A549 (cell line): ENCODE data around the gene MIS18A. TPM values are rescaled to one million over a fixed set of nuclear protein-coding genes. Genes with fewer than 3 reads are reported as not detected.
"Not testable (repeated sequence)": the region's sequence is repeated elsewhere in the genome, so short reads cannot be mapped to it uniquely, and the experiment has no call there.

Experiments used
- ATAC-seq, 2 experiments: fragments of 200-7000 bp in 1 of 2; fragments of >200 bp in 1 of 2; cut with Nextera tagmentation in 1 of 2; cut with Tn5 transposase in 1 of 2; 3 replicates each; pipeline versions ENCODE4 v1.8.0 to v1.9.1; 2018 to 2020; ENCODE audit warnings: mild to moderate bottlenecking in 1 of 2, moderate library complexity in 1 of 2
- CTCF ChIA-PET: fragments of 300-600 bp; sonication (Branson Sonifier 250); formaldehyde crosslinking; extraction: SDS; loops from one replicate; lab custom pipeline; 2021; ENCODE audit warnings: antibody characterized with exemption, inconsistent platforms; lab: Yijun Ruan, JAX
- POLR2A ChIA-PET: fragments of 350-600 bp; formaldehyde crosslinking; extraction: SDS; loops from one replicate; lab custom pipeline; 2021; ENCODE audit warnings: antibody characterized with exemption, inconsistent platforms; lab: Yijun Ruan, JAX
- DNase-seq, 2 experiments: peaks; one replicate each; pipeline versions ENCODE4 v3.0.0 to v3.0.0-alpha.2; 2011 to 2016; ENCODE audit warnings: low read depth in 1 of 2, low spot score in 1 of 2
- FAIRE-seq: peaks from 2 replicates; lab custom pipeline; 2011; peaks lifted over from hg19 to GRCh38; lab: Jason Lieb, UNC
- H3K27ac ChIP-seq, 2 experiments: fragments of >200 bp; sonication (Bioruptor Twin); formaldehyde crosslinking; 3 replicates each; pipeline ENCODE4 v1.5.1; 2016 to 2017
- H3K4me1 ChIP-seq: fragments of >200 bp; sonication (Bioruptor Twin); formaldehyde crosslinking; 3 replicates; pipeline ENCODE4 v1.6.1; 2016
- H3K4me2 ChIP-seq: fragments of >200 bp; sonication (Bioruptor Twin); formaldehyde crosslinking; 3 replicates; pipeline ENCODE4 v1.6.1; 2016
- H3K4me3 ChIP-seq: fragments of >200 bp; sonication (Bioruptor Twin); formaldehyde crosslinking; 3 replicates; pipeline ENCODE4 v1.5.1; 2016
- H3K9me3 ChIP-seq: fragments of >200 bp; sonication (Bioruptor Twin); formaldehyde crosslinking; 3 replicates; pipeline ENCODE4 v1.6.1; 2016
- ATOH8 ChIP-seq: fragments of 250-450 bp; sonication (Bioruptor Pico); IDR thresholded peaks from 2 replicates; pipeline ENCODE4 v1.5.0; 2020; ENCODE audit warnings: low read depth, mild to moderate bottlenecking, moderate library complexity
- CEBPB ChIP-seq, 2 experiments: fragments of >200 bp in 1 of 2; sonication (Bioruptor Twin) in 1 of 2; formaldehyde crosslinking in 1 of 2; IDR thresholded peaks; 2 replicates each; pipeline ENCODE4 v1.6.1; 2012 to 2016
- CHD4 ChIP-seq: fragments of 200-600 bp; sonication (generic); IDR thresholded peaks from 2 replicates; pipeline ENCODE4 v1.6.1; 2016; ENCODE audit warnings: antibody characterized with exemption, mild to moderate bottlenecking, borderline replicate concordance
- CTCF ChIP-seq: fragments of >200 bp; sonication (Bioruptor Twin); formaldehyde crosslinking; IDR thresholded peaks from 3 replicates; pipeline ENCODE4 v1.5.1; 2016
- ELK1 ChIP-seq: fragments of 150-350 bp; IDR thresholded peaks from 2 replicates; pipeline ENCODE4 v1.6.1; 2014; ENCODE audit warnings: low read depth, mild to moderate bottlenecking, low read length
- FOXS1 ChIP-seq: fragments of 250-450 bp; sonication (Bioruptor Pico); IDR thresholded peaks from 2 replicates; pipeline ENCODE4 v1.5.0; 2020; ENCODE audit warnings: mild to moderate bottlenecking, moderate library complexity
- HDAC2 ChIP-seq: fragments of 200-600 bp; sonication (generic); IDR thresholded peaks from 2 replicates; pipeline ENCODE4 v1.6.1; 2016
- HEYL ChIP-seq: fragments of 250-450 bp; sonication (Bioruptor Pico); IDR thresholded peaks from 2 replicates; pipeline ENCODE4 v1.8.0; 2021; ENCODE audit warnings: mild to moderate bottlenecking, moderate library complexity
- JUN ChIP-seq, 2 experiments: fragments of >200 bp; sonication (Bioruptor Twin); formaldehyde crosslinking; IDR thresholded peaks; 2 replicates in 1 of 2; 3 replicates in 1 of 2; pipeline ENCODE4 v1.6.1; 2016 to 2017
- KDM5A ChIP-seq: fragments of 200-600 bp; sonication (generic); IDR thresholded peaks from 2 replicates; pipeline ENCODE4 v1.6.1; 2016; ENCODE audit warnings: antibody characterized with exemption, mild to moderate bottlenecking
- POLR2A ChIP-seq: IDR thresholded peaks from 2 replicates; pipeline ENCODE4 v1.6.1; 2012; ENCODE audit warnings: mild to moderate bottlenecking, low read length
- RAD21 ChIP-seq, 2 experiments: fragments of >200 bp in 1 of 2; sonication (Bioruptor Twin) in 1 of 2; formaldehyde crosslinking in 1 of 2; IDR thresholded peaks in 1 of 2; conservative IDR thresholded peaks in 1 of 2; 2 replicates in 1 of 2; 3 replicates in 1 of 2; pipeline ENCODE4 v1.6.1; 2012 to 2018; ENCODE audit warnings: inconsistent platforms in 1 of 2
- RFX5 ChIP-seq: fragments of 450-650 bp; IDR thresholded peaks from 2 replicates; pipeline ENCODE4 v1.7.1; 2014; ENCODE audit warnings: antibody characterized with exemption, mild to moderate bottlenecking, moderate library complexity
- SMC3 ChIP-seq: fragments of >200 bp; sonication (Bioruptor Twin); formaldehyde crosslinking; IDR thresholded peaks from 3 replicates; pipeline ENCODE4 v1.6.1; 2018; ENCODE audit warnings: inconsistent platforms
- TP53 ChIP-seq: fragments of 250-450 bp; sonication (Bioruptor Pico); IDR thresholded peaks from 2 replicates; pipeline ENCODE4 v1.5.0; 2021; ENCODE audit warnings: mild to moderate bottlenecking, moderate library complexity
- ZC3H11A ChIP-seq: fragments of 450-650 bp; IDR thresholded peaks from 2 replicates; pipeline ENCODE4 v1.6.1; 2014; ENCODE audit warnings: antibody characterized with exemption, mild to moderate bottlenecking
- ZFP36 ChIP-seq: fragments of 450-650 bp; IDR thresholded peaks from 2 replicates; pipeline ENCODE4 v1.6.1; 2014; ENCODE audit warnings: borderline replicate concordance; ENCODE audit not compliant: partially characterized antibody
- WGBS: methylation state at CpG from one replicate; pipeline ENCODE4 v1.1.6; 2017; ENCODE audit errors: missing lambda C conversion rate; 5-methylcytosine and 5-hydroxymethylcytosine counted together
- polyA plus RNA-seq, 4 experiments: library from polyadenylated mRNA; depleted of rRNA in 3 of 4; stranded (reverse); fragments of >200 nt; fragmentation: RNase III in 1 of 4; extraction: RNeasy Plus Mini Kit Qiagen cat#74134 plus additional on column Dnase treatment in 1 of 4; gene quantifications; 2 replicates in 3 of 4; 3 replicates in 1 of 4; pipeline ENCODE4 v1.2.3, GENCODE V29; 2011 to 2017

The MIS18A gene
- polyA plus RNA-seq, 2 of the 4 experiments (the other 2 are of a cell fraction), result 18.4 to 18.8 TPM

GRCh38 chr21:32260130-32260529 lies 18.7 kb downstream of the MIS18A start:
- Histone ChIP-seq H3K4me3 (no peak overlapping the region), H3K4me1 (peaks cover 4% of the 10 kb centered on the region; the same call in 1 of the 3 replicates), H3K27ac (no peak overlapping the region), H3K4me2 (no peak overlapping the region), H3K9me3 (no peaks in the 10 kb centered on the region)
- DNase-seq, result no peak
- no peak for ATAC-seq
- ChIA-PET POLR2A (no interaction called here), CTCF (interaction anchor here (0.8 to 4.2 kb wide), 2 partner anchors 472 to 480 kb away, joined by 3 to 26 read pairs; no protein-coding TSS in a partner anchor)
- WGBS, result 80% methylated on average over 2 of the region's 2 CpGs
- TF ChIP-seq ZFP36 (peak; percentile 58), POLR2A (no peak)
- no peak for FAIRE-seq

- FAIRE-seq, DNase-seq, H3K9me3 ChIP-seq, H3K4me2 ChIP-seq, H3K4me3 ChIP-seq, ATAC-seq, POLR2A ChIA-PET, H3K4me1 ChIP-seq, H3K27ac ChIP-seq: not testable (repeated sequence)
- CTCF ChIA-PET, result interaction anchor here (0.6 to 4.2 kb wide), 24 partner anchors 9 to 678 kb away, joined by 3 to 26 read pairs (median 5); partner anchors contain the start of gene HUNK
- peak; percentile 52 for TF ChIP-seq ZC3H11A
- WGBS, result 65% methylated on average over 5 of the region's 5 CpGs
These were observed 20.1 kb downstream of the MIS18A start for GRCh38 chr21:32258786-32259048.

GRCh38 chr21:32257962-32258785 lies 20.7 kb downstream of the MIS18A start:
- CTCF ChIA-PET, result interaction anchor here (0.6 to 4.2 kb wide), 36 partner anchors 8 to 983 kb away, joined by 3 to 26 read pairs (median 3); partner anchors contain the start of gene HUNK
- TF ChIP-seq HDAC2 (no peak), HEYL (CRISPR knock-in tag) (no peak), FOXS1 (CRISPR knock-in tag) (no peak), CHD4 (no peak), CTCF (peak; percentile 67), RAD21 (conservative IDR thresholded peaks at IDR 0.05 in 1 of 2, IDR thresholded peaks at IDR 0.05 in 1 of 2) (peak; percentile 80 to 82), SMC3 (peak; percentile 69)
- no peak overlapping the region for H3K4me3 ChIP-seq
- no peaks in the 10 kb centered on the region for H3K9me3 ChIP-seq
- DNase-seq (peak; percentile 47 to 70), FAIRE-seq (no peak), ATAC-seq (peak; percentile 92 to 94)
- peaks cover 4% of the 10 kb centered on the region; the same call in 1 of the 3 replicates for H3K4me1 ChIP-seq
- H3K4me2 ChIP-seq, result 0 out of 3 replicates have a peak overlapping the region, but pooled peaks have one; percentile 18
- no peak overlapping the region for H3K27ac ChIP-seq
- POLR2A ChIA-PET, result no interaction called here
- 26% methylated on average over 16 of the region's 16 CpGs for WGBS

GRCh38 chr21:32256873-32257620 lies 21.8 kb downstream of the MIS18A start:
- Histone ChIP-seq H3K4me3 (no peak overlapping the region), H3K27ac (no peak overlapping the region), H3K9me3 (no peaks in the 10 kb centered on the region), H3K4me2 (peak overlapping the region; percentile 31; the same call in 2 of the 3 replicates), H3K4me1 (peaks cover 4% of the 10 kb centered on the region; the same call in 1 of the 3 replicates)
- ChIA-PET CTCF (interaction anchor here (0.9 to 4.2 kb wide), 15 partner anchors 7 to 477 kb away, joined by 3 to 26 read pairs (median 7); partner anchors contain the start of gene HUNK), POLR2A (no interaction called here)
- FAIRE-seq (no peak), ATAC-seq (peak; percentile 63 to 65), DNase-seq (peak; percentile 18 to 27)
- TF ChIP-seq JUN (IDR thresholded peaks at IDR 0.05) (no peak), RFX5 (no peak), ELK1 (no peak), ATOH8 (CRISPR knock-in tag) (no peak), KDM5A (no peak), TP53 (no peak), CEBPB (IDR thresholded peaks at IDR 0.05) (no peak)
- WGBS, result 19% methylated on average over 9 of the region's 9 CpGs
